Neural progenitor cell (in vitro differentiated cells): ENCODE data around the gene ID1. TPM values are rescaled to one million over a fixed set of nuclear protein-coding genes. Genes with fewer than 3 reads are reported as not detected.

Experiments used
- DNase-seq: peaks from one replicate; pipeline ENCODE4 v3.0.0-alpha.2; 2016; ENCODE audit warnings: low spot score
- H2AFZ ChIP-seq: fragments of 200-600 bp; sonication (generic); replicated peaks from 2 replicates; pipeline ENCODE4 v1.6.1; 2016; ENCODE audit warnings: antibody characterized with exemption
- H3F3A ChIP-seq: fragments of 200-600 bp; sonication (generic); 2 replicates; pipeline ENCODE4 v1.6.1; 2016; ENCODE audit warnings: antibody characterized with exemption, low read depth
- H3K27ac ChIP-seq: fragments of 200-600 bp; sonication (generic); 2 replicates; pipeline ENCODE4 v1.5.1; 2016; ENCODE audit warnings: mild to moderate bottlenecking
- H3K27me3 ChIP-seq: fragments of 200-600 bp; sonication (generic); 2 replicates; pipeline ENCODE4 v1.6.1; 2016; ENCODE audit warnings: mild to moderate bottlenecking, moderate library complexity
- H3K36me3 ChIP-seq: fragments of 200-600 bp; sonication (generic); 2 replicates; pipeline ENCODE4 v1.5.1; 2016
- H3K4me1 ChIP-seq: fragments of 200-600 bp; sonication (generic); 2 replicates; pipeline ENCODE4 v1.6.1; 2016; ENCODE audit warnings: mixed run types
- H3K4me2 ChIP-seq: fragments of 200-600 bp; sonication (generic); 2 replicates; pipeline ENCODE4 v1.6.1; 2016
- H3K4me3 ChIP-seq: fragments of 200-600 bp; sonication (generic); 2 replicates; pipeline ENCODE4 v1.5.1; 2016
- H3K79me2 ChIP-seq: fragments of 200-600 bp; sonication (generic); 2 replicates; pipeline ENCODE4 v1.6.1; 2016; ENCODE audit warnings: low read depth
- H3K9ac ChIP-seq: fragments of 200-600 bp; sonication (generic); 2 replicates; pipeline ENCODE4 v1.6.1; 2016
- H3K9me3 ChIP-seq: fragments of 200-600 bp; sonication (generic); 2 replicates; pipeline ENCODE4 v1.5.1; 2016; ENCODE audit warnings: low read depth
- H4K20me1 ChIP-seq: fragments of 200-600 bp; sonication (generic); 2 replicates; pipeline ENCODE4 v1.6.1; 2016; ENCODE audit warnings: low read depth
- H3K27ac Mint-ChIP-seq: 3 replicates; pipeline ENCODE4 v1.8.0; 2021; ENCODE audit warnings: mixed read lengths
- H3K27me3 Mint-ChIP-seq: 2 replicates; pipeline ENCODE4 v1.8.0; 2022; ENCODE audit warnings: low read depth, mild to moderate bottlenecking, inconsistent platforms, moderate library complexity, mixed read lengths; ENCODE audit not compliant: insufficient read depth
- H3K36me3 Mint-ChIP-seq: 3 replicates; pipeline ENCODE4 v1.8.0; 2021; ENCODE audit warnings: mixed read lengths
- H3K4me1 Mint-ChIP-seq: 3 replicates; pipeline ENCODE4 v1.8.0; 2021; ENCODE audit warnings: mixed read lengths
- H3K4me3 Mint-ChIP-seq: 3 replicates; pipeline ENCODE4 v1.8.0; 2021; ENCODE audit warnings: mild to moderate bottlenecking, moderate library complexity, mixed read lengths
- H3K9me3 Mint-ChIP-seq: 3 replicates; pipeline ENCODE4 v1.8.0; 2020; ENCODE audit warnings: mixed read lengths
- EZH2 ChIP-seq: fragments of 200-600 bp; sonication (generic); IDR thresholded peaks from 2 replicates; pipeline ENCODE4 v1.6.1; 2017; ENCODE audit warnings: antibody characterized with exemption, mild to moderate bottlenecking, moderate library complexity
- EZH2phosphoT487 ChIP-seq: fragments of 200-600 bp; sonication (generic); IDR thresholded peaks from 2 replicates; pipeline ENCODE4 v1.6.1; 2017; ENCODE audit warnings: antibody characterized with exemption
- total RNA-seq: library from RNA; depleted of rRNA; stranded (reverse); fragments of >200 nt; gene quantifications from 2 replicates; pipeline ENCODE4 v1.2.3, GENCODE V29; 2015; ENCODE audit warnings: low replicate concordance
- TF ChIP-seq, protein P1 (sequence below): fragments of 200-600 bp; sonication (generic); IDR thresholded peaks from 2 replicates; pipeline ENCODE4 v1.5.1; 2017; ENCODE audit warnings: antibody characterized with exemption, mild to moderate bottlenecking

Gene ID1
- total RNA-seq, 1 donor from 2014 or later, result 80.8 TPM

GRCh38 chr20:31567380-31567720 lies 37.7 kb upstream of the ID1 start:
- no peak overlapping the region for H3K4me3 Mint-ChIP-seq
- H3K9ac ChIP-seq, result no peak overlapping the region
- no peaks in the 10 kb centered on the region for H3K9me3 ChIP-seq
- no peaks in the 10 kb centered on the region for H3K27me3 ChIP-seq
- no peak overlapping the region for H3K4me2 ChIP-seq
- H3K4me1 ChIP-seq, result peaks cover 3% of the 10 kb centered on the region
- peaks cover 33% of the 10 kb centered on the region for H3K4me1 Mint-ChIP-seq
- H3K4me3 ChIP-seq, result no peak overlapping the region
- no peak for TF ChIP-seq EZH2
- TF ChIP-seq, protein P1, sequence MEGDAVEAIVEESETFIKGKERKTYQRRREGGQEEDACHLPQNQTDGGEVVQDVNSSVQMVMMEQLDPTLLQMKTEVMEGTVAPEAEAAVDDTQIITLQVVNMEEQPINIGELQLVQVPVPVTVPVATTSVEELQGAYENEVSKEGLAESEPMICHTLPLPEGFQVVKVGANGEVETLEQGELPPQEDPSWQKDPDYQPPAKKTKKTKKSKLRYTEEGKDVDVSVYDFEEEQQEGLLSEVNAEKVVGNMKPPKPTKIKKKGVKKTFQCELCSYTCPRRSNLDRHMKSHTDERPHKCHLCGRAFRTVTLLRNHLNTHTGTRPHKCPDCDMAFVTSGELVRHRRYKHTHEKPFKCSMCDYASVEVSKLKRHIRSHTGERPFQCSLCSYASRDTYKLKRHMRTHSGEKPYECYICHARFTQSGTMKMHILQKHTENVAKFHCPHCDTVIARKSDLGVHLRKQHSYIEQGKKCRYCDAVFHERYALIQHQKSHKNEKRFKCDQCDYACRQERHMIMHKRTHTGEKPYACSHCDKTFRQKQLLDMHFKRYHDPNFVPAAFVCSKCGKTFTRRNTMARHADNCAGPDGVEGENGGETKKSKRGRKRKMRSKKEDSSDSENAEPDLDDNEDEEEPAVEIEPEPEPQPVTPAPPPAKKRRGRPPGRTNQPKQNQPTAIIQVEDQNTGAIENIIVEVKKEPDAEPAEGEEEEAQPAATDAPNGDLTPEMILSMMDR, result no peak
- TF ChIP-seq EZH2phosphoT487, result no peak
- H3K79me2 ChIP-seq, result no peaks in the 10 kb centered on the region
- H3F3A ChIP-seq, result peaks cover 17% of the 10 kb centered on the region
- H3K27ac Mint-ChIP-seq, result peak overlapping the region; percentile 37
- no peaks in the 10 kb centered on the region for H3K36me3 ChIP-seq
- no peak overlapping the region for H3K27ac ChIP-seq
- no peaks in the 10 kb centered on the region for H4K20me1 ChIP-seq
- H2AFZ ChIP-seq, result no peak overlapping the region
- H3K36me3 Mint-ChIP-seq, result peaks cover 9% of the 10 kb centered on the region
- peaks cover 3% of the 10 kb centered on the region for H3K27me3 Mint-ChIP-seq
- H3K9me3 Mint-ChIP-seq, result no peaks in the 10 kb centered on the region
- no peak for DNase-seq

- no peak overlapping the region for H3K27ac ChIP-seq
- Mint-ChIP-seq H3K9me3 (no peaks in the 10 kb centered on the region), H3K27ac (peak overlapping the region; percentile 81), H3K36me3 (peaks cover 9% of the 10 kb centered on the region), H3K4me3 (no peak overlapping the region), H3K4me1 (peaks cover 34% of the 10 kb centered on the region), H3K27me3 (peaks cover 3% of the 10 kb centered on the region)
- TF ChIP-seq, protein P1, result no peak
- no peak for TF ChIP-seq EZH2
- no peaks in the 10 kb centered on the region for H3K36me3 ChIP-seq
- H3F3A ChIP-seq, result peaks cover 20% of the 10 kb centered on the region
- peaks cover 6% of the 10 kb centered on the region for H3K4me1 ChIP-seq
- no peak overlapping the region for H2AFZ ChIP-seq
- H3K4me3 ChIP-seq, result no peak overlapping the region
- H3K9me3 ChIP-seq, result no peaks in the 10 kb centered on the region
- H3K79me2 ChIP-seq, result no peaks in the 10 kb centered on the region
- DNase-seq, result no peak
- H3K27me3 ChIP-seq, result no peaks in the 10 kb centered on the region
- no peaks in the 10 kb centered on the region for H4K20me1 ChIP-seq
- H3K9ac ChIP-seq, result no peak overlapping the region
- no peak overlapping the region for H3K4me2 ChIP-seq
These were observed 36.9 kb upstream of the ID1 start for GRCh38 chr20:31568041-31568731.

DNA sequence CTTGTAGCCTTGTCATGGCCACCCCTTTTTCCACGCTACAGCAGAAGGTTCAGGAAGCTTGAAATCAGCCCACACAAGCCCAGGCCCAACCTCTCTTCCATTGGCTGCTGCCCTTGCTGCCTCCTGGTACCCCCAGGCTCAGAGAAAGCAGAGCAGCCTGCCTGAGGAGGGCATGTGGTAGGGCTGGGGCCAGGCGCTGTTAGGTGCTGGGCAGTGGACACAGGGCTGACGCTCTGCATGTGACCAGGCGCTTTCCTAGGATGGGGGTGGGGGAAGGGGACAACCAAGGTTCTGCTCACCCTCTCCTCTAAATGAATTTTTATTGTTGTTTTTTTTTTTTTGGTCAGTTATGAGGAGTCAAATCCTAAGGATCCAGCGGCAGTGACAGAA lies 36.3 kb upstream of the ID1 start:
- Histone ChIP-seq H3K4me3 (no peak overlapping the region), H4K20me1 (no peaks in the 10 kb centered on the region), H2AFZ (no peak overlapping the region), H3K27me3 (no peaks in the 10 kb centered on the region), H3K27ac (no peak overlapping the region), H3K9me3 (no peaks in the 10 kb centered on the region), H3K79me2 (no peaks in the 10 kb centered on the region), H3K9ac (no peak overlapping the region), H3F3A (peaks cover 24% of the 10 kb centered on the region), H3K4me2 (no peak overlapping the region), H3K36me3 (no peaks in the 10 kb centered on the region), H3K4me1 (peaks cover 6% of the 10 kb centered on the region)
- Mint-ChIP-seq H3K4me1 (peaks cover 40% of the 10 kb centered on the region), H3K27me3 (peaks cover 3% of the 10 kb centered on the region), H3K4me3 (no peak overlapping the region), H3K9me3 (no peaks in the 10 kb centered on the region), H3K27ac (peak overlapping the region; percentile 38), H3K36me3 (peaks cover 9% of the 10 kb centered on the region)
- no peak for DNase-seq
- TF ChIP-seq EZH2 (no peak), EZH2phosphoT487 (no peak)
- TF ChIP-seq, protein P1, result no peak
